ENCODE data around the gene FBXO21. TPM values are rescaled to one million over a fixed set of nuclear protein-coding genes. Genes with fewer than 3 reads are reported as not detected.
A peak's percentile ranks its signal among the peaks of the same experiment; 100 is the strongest.

FBXO21 gene
- total RNA-seq, 1 experiment from 2014 or later: 230 TPM

GRCh38 chr12:117145597-117146154 lies 44.6 kb downstream of the FBXO21 start:
- no peaks in the 10 kb centered on the region for H3K9me3 ChIP-seq (ENCODE audit: low read length)
- no TSS peak for BruUV-seq (replicated peaks)
- CTCF ChIA-PET: no interaction called here
- H3K27ac ChIP-seq (ENCODE audit: low read length): no peak overlapping the region
- peaks cover 4% of the 10 kb centered on the region for H3F3A ChIP-seq (ENCODE audit: low read length, unreplicated experiment)
- H3K27me3 ChIP-seq (ENCODE audit: low read length): no peaks in the 10 kb centered on the region
- H2AFZ ChIP-seq (ENCODE audit: low read length): no peak overlapping the region
- ATAC-seq (no peak), DNase-seq (no peak)
- no peak overlapping the region for H3K4me2 ChIP-seq (ENCODE audit: low read length)
- intact Hi-C loops (cut with micrococcal nuclease): no loop called here
- H4K20me1 ChIP-seq (ENCODE audit: low read length): no peaks in the 10 kb centered on the region
- H3K9me2 ChIP-seq (replicated peaks; ENCODE audit: low read length): no peaks in the 10 kb centered on the region
- no peak overlapping the region for H3K9ac ChIP-seq (ENCODE audit: low read length)
- TF ChIP-seq EZH2 (IDR thresholded peaks at IDR 0.05; ENCODE audit: low read length, unreplicated experiment): no peak
- no peak for TF ChIP-seq EZH2phosphoT487 (IDR thresholded peaks at IDR 0.05; ENCODE audit: borderline replicate concordance, low read length)
- no peak for TF ChIP-seq CTCF (conservative IDR thresholded peaks at IDR 0.05; ENCODE audit: low read depth, low read length)
- peaks cover 28% of the 10 kb centered on the region for H3K4me1 ChIP-seq (ENCODE audit: insufficient read depth, low read length)
- POLR2A ChIA-PET (ENCODE audit: unreplicated experiment): no interaction called here
- no peaks in the 10 kb centered on the region for H3K79me2 ChIP-seq (ENCODE audit: low read length)
- H3K4me3 ChIP-seq (ENCODE audit: low read length): no peak overlapping the region
- peaks cover 20% of the 10 kb centered on the region; the same call in 1 of the 2 replicates for H3K36me3 ChIP-seq (ENCODE audit: low read depth, low read length)

- no peaks in the 10 kb centered on the region for H3K27me3 ChIP-seq (ENCODE audit: low read length)
- H2AFZ ChIP-seq (ENCODE audit: low read length): no peak overlapping the region
- H3K4me1 ChIP-seq (ENCODE audit: insufficient read depth, low read length): peaks cover 32% of the 10 kb centered on the region
- DNase-seq (no peak), ATAC-seq (no peak)
- no peak overlapping the region for H3K9ac ChIP-seq (ENCODE audit: low read length)
- peaks cover 14% of the 10 kb centered on the region; the same call in 1 of the 2 replicates for H3K36me3 ChIP-seq (ENCODE audit: low read depth, low read length)
- no peaks in the 10 kb centered on the region for H3K9me2 ChIP-seq (replicated peaks; ENCODE audit: low read length)
- intact Hi-C loops (cut with micrococcal nuclease): loop anchor here (5.0 kb wide), 1 partner anchor 117 kb away; no protein-coding TSS in a partner anchor
- TF ChIP-seq CTCF (conservative IDR thresholded peaks at IDR 0.05; ENCODE audit: low read depth, low read length): no peak
- TF ChIP-seq EZH2 (IDR thresholded peaks at IDR 0.05; ENCODE audit: low read length, unreplicated experiment): no peak
- no peak for TF ChIP-seq EZH2phosphoT487 (IDR thresholded peaks at IDR 0.05; ENCODE audit: borderline replicate concordance, low read length)
- H3K27ac ChIP-seq (ENCODE audit: low read length): peak overlapping the region; percentile 92
- CTCF ChIA-PET: no interaction called here
- no peaks in the 10 kb centered on the region for H3K9me3 ChIP-seq (ENCODE audit: low read length)
- H3F3A ChIP-seq (ENCODE audit: low read length, unreplicated experiment): peaks cover 4% of the 10 kb centered on the region
- BruUV-seq (replicated peaks): no TSS peak
- no peak overlapping the region for H3K4me3 ChIP-seq (ENCODE audit: low read length)
- no peak overlapping the region for H3K4me2 ChIP-seq (ENCODE audit: low read length)
- no peaks in the 10 kb centered on the region for H4K20me1 ChIP-seq (ENCODE audit: low read length)
- H3K79me2 ChIP-seq (ENCODE audit: low read length): no peaks in the 10 kb centered on the region
- POLR2A ChIA-PET (ENCODE audit: unreplicated experiment): no interaction called here
Observed at GRCh38 chr12:117144599-117144998, 45.7 kb downstream of the FBXO21 start.

GRCh38 chr12:117143008-117143532 lies 47.2 kb downstream of the FBXO21 start:
- Histone ChIP-seq H3K27ac (ENCODE audit: low read length) (peak overlapping the region; percentile 92), H3K9me3 (ENCODE audit: low read length) (no peaks in the 10 kb centered on the region), H4K20me1 (ENCODE audit: low read length) (no peaks in the 10 kb centered on the region), H3K4me2 (ENCODE audit: low read length) (peak overlapping the region; percentile 74), H3K27me3 (ENCODE audit: low read length) (no peaks in the 10 kb centered on the region), H3K9me2 (replicated peaks; ENCODE audit: low read length) (no peaks in the 10 kb centered on the region), H3K79me2 (ENCODE audit: low read length) (no peaks in the 10 kb centered on the region), H3K36me3 (ENCODE audit: low read depth, low read length) (peaks cover 10% of the 10 kb centered on the region; the same call in 1 of the 2 replicates), H3K4me1 (ENCODE audit: insufficient read depth, low read length) (peaks cover 32% of the 10 kb centered on the region), H2AFZ (ENCODE audit: low read length) (peak overlapping the region; percentile 22; the same call in 1 of the 2 replicates), H3K9ac (ENCODE audit: low read length) (peak overlapping the region; percentile 70), H3K4me3 (ENCODE audit: low read length) (peak overlapping the region; percentile 45), H3F3A (ENCODE audit: low read length, unreplicated experiment) (peaks cover 4% of the 10 kb centered on the region)
- ATAC-seq (peak; percentile 88), DNase-seq (peak; percentile 99)
- no peak for TF ChIP-seq EZH2 (IDR thresholded peaks at IDR 0.05; ENCODE audit: low read length, unreplicated experiment)
- TF ChIP-seq CTCF (conservative IDR thresholded peaks at IDR 0.05; ENCODE audit: low read depth, low read length): no peak
- TF ChIP-seq EZH2phosphoT487 (IDR thresholded peaks at IDR 0.05; ENCODE audit: borderline replicate concordance, low read length): peak; percentile 47; the same call in 1 of the 2 replicates
- POLR2A ChIA-PET (ENCODE audit: unreplicated experiment): interaction anchor here (0.6 kb wide), 2 partner anchors 26 to 978 kb away, joined by 8 to 19 read pairs; no protein-coding TSS in a partner anchor
- CTCF ChIA-PET: no interaction called here
- intact Hi-C loops (cut with micrococcal nuclease): loop anchor here (5.0 kb wide), 1 partner anchor 116 kb away; no protein-coding TSS in a partner anchor
- BruUV-seq (replicated peaks): no TSS peak
